Measurements from ENCODE around the gene CSAD. TPM values are rescaled to one million over a fixed set of nuclear protein-coding genes. Genes with fewer than 3 reads are reported as not detected.

Gene CSAD
- total and polyA plus RNA-seq, 2 of the 13 experiments (the other 11 are each of a cell fraction or from before 2014, with no cell fraction given), result 7.2 to 23.5 TPM

- peak; percentile 25; the same call in 1 of the 3 replicates for ATAC-seq
- Histone ChIP-seq H2AFZ (ENCODE audit: low read length) (no peak overlapping the region), H3K9ac (ENCODE audit: insufficient read depth, low read depth, low read length) (no peak overlapping the region), H3K79me2 (ENCODE audit: insufficient read depth, low read length) (no peaks in the 10 kb centered on the region), H3K4me1 (ENCODE audit: insufficient read depth, low read length) (peaks cover 6% of the 10 kb centered on the region; the same call in 1 of the 2 replicates), H3K27me3 (ENCODE audit: control insufficient read depth in 1 of 2, insufficient read depth in 2 of 2, low read length in 2 of 2) (no peaks in the 10 kb centered on the region), H4K20me1 (ENCODE audit: insufficient read depth, low read length) (no peaks in the 10 kb centered on the region), H3K4me2 (ENCODE audit: low read depth, low read length) (no peak overlapping the region), H3K4me3 (replicated peaks in 1 of 3; ENCODE audit: insufficient read depth in 1 of 3, low read depth in 2 of 3, low read length in 3 of 3) (no peak overlapping the region), H3K36me3 (replicated peaks in 1 of 2; ENCODE audit: control insufficient read depth in 1 of 2, insufficient read depth in 2 of 2, low read length in 2 of 2) (peaks cover 17 to 34% of the 10 kb centered on the region in 2 experiments), H3K27ac (ENCODE audit: extremely low read length, insufficient read depth, low read length) (no peak overlapping the region), H3K9me3 (ENCODE audit: low read length) (no peaks in the 10 kb centered on the region)
- FAIRE-seq, result no peak
- intact Hi-C loops (cut with micrococcal nuclease; ENCODE audit: unreplicated experiment), result no loop called here
- no TSS peak for BruUV-seq (replicated peaks)
- ChIA-PET POLR2A (no interaction called here), CTCF (ENCODE audit: low intra/inter-chr PET ratio, low total read pairs) (no interaction called here)
- no peak for DNase-seq (ENCODE audit: low spot score)
- in situ Hi-C loops (cut with HindIII; ENCODE audit: extremely low pct_ligation_motif_present, low pct_unique_long_range_greater_than_20kb), result no loop called here
- TF ChIP-seq RBM22 (optimal IDR thresholded peaks at IDR 0.05; ENCODE audit: low read length) (peak; percentile 36), ZNF362 (CRISPR knock-in tag; IDR thresholded peaks at IDR 0.05; ENCODE audit: borderline replicate concordance) (no peak), ZBTB46 (CRISPR knock-in tag; IDR thresholded peaks at IDR 0.05; ENCODE audit: borderline replicate concordance) (no peak), ZNF24 (IDR thresholded peaks at IDR 0.05) (no peak), PHF20 (CRISPR knock-in tag; IDR thresholded peaks at IDR 0.05) (no peak), ZNF691 (CRISPR knock-in tag; IDR thresholded peaks at IDR 0.05; ENCODE audit: borderline replicate concordance, low read depth) (no peak), ZNF687 (CRISPR knock-in tag; IDR thresholded peaks at IDR 0.05) (no peak), ATF5 (CRISPR knock-in tag; IDR thresholded peaks at IDR 0.05; ENCODE audit: low read depth) (no peak)
- WGBS (ENCODE audit: low lambda C conversion rate), result 96% methylated on average over 4 of the region's 10 CpGs
Observed at GRCh38 chr12:53122961-53123468, 57.7 kb downstream of the CSAD start.

All from HepG2 (cell line).